NOMO-1 treated with DMSO at 0.1 percent for 48 hours (cell line): ENCODE results near the gene GPATCH3.
"Not testable (repeated sequence)": the region's sequence is repeated elsewhere in the genome, so short reads cannot be mapped to it uniquely, and the experiment has no call there.

ENCODE experiments used
- DNase-seq: peaks from one replicate; lab custom pipeline; 2025; ENCODE audit not compliant: unreplicated experiment; lab: John Stamatoyannopoulos, UW

The GPATCH3 gene

GRCh38 chr1:26874896-26875295, 25.4 kb downstream of the GPATCH3 start:
- DNase-seq = no peak

GRCh38 chr1:26873097-26873496, 27.2 kb downstream of the GPATCH3 start:
- not testable (repeated sequence) for DNase-seq

GRCh38 chr1:26864610-26865480, 35.4 kb downstream of the GPATCH3 start:
- DNase-seq = peak; percentile 97

- no peak for DNase-seq
Measured at GRCh38 chr1:26863685-26864077, 36.6 kb downstream of the GPATCH3 start.

GRCh38 chr1:26862781-26863684, 37.2 kb downstream of the GPATCH3 start, which contains the start of gene SFN:
TSS of gene SFN (plus strand) at chr1:26863149. CDS start at chr1:26863213, 64 bp downstream.
- DNase-seq = peak; percentile 28

GRCh38 chr1:26861889-26862378, 38.3 kb downstream of the GPATCH3 start:
- no peak for DNase-seq

GRCh38 chr1:26861286-26861701, 39.0 kb downstream of the GPATCH3 start:
- no peak for DNase-seq

GRCh38 chr1:26858891-26859640, 41.2 kb downstream of the GPATCH3 start:
- DNase-seq = no peak

- DNase-seq = no peak
Measured at GRCh38 chr1:26858160-26858559, 42.1 kb downstream of the GPATCH3 start.

- DNase-seq = no peak
Measured at GRCh38 chr1:26857473-26858060, 42.7 kb downstream of the GPATCH3 start.

- no peak for DNase-seq
Measured at GRCh38 chr1:26856604-26857469, 43.4 kb downstream of the GPATCH3 start.

GRCh38 chr1:26856181-26856580, 44.1 kb downstream of the GPATCH3 start:
- DNase-seq = no peak

GRCh38 chr1:26855636-26856035, 44.6 kb downstream of the GPATCH3 start:
- no peak for DNase-seq

GRCh38 chr1:26854906-26855305, 45.4 kb downstream of the GPATCH3 start:
- DNase-seq = no peak

GRCh38 chr1:26853600-26853999, 46.7 kb downstream of the GPATCH3 start:
- no peak for DNase-seq

GRCh38 chr1:26853156-26853555, 47.1 kb downstream of the GPATCH3 start:
- peak; percentile 34 for DNase-seq

GRCh38 chr1:26852701-26853100, 47.6 kb downstream of the GPATCH3 start:
- DNase-seq = no peak

GRCh38 chr1:26851106-26851684, 49.1 kb downstream of the GPATCH3 start:
- no peak for DNase-seq
